ENCODE results near the gene WWC2.

WWC2 gene

GRCh38 chr4:183132081-183132480 is 33.0 kb downstream of the WWC2 start (continued):
- TF ChIP-seq, protein P1, sequence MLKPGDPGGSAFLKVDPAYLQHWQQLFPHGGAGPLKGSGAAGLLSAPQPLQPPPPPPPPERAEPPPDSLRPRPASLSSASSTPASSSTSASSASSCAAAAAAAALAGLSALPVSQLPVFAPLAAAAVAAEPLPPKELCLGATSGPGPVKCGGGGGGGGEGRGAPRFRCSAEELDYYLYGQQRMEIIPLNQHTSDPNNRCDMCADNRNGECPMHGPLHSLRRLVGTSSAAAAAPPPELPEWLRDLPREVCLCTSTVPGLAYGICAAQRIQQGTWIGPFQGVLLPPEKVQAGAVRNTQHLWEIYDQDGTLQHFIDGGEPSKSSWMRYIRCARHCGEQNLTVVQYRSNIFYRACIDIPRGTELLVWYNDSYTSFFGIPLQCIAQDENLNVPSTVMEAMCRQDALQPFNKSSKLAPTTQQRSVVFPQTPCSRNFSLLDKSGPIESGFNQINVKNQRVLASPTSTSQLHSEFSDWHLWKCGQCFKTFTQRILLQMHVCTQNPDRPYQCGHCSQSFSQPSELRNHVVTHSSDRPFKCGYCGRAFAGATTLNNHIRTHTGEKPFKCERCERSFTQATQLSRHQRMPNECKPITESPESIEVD (tag by site-specific recombination; IDR thresholded peaks at IDR 0.05) = no peak
- TF ChIP-seq ZNF140 (tag by site-specific recombination; IDR thresholded peaks at IDR 0.05) = no peak
- TF ChIP-seq, protein P2, sequence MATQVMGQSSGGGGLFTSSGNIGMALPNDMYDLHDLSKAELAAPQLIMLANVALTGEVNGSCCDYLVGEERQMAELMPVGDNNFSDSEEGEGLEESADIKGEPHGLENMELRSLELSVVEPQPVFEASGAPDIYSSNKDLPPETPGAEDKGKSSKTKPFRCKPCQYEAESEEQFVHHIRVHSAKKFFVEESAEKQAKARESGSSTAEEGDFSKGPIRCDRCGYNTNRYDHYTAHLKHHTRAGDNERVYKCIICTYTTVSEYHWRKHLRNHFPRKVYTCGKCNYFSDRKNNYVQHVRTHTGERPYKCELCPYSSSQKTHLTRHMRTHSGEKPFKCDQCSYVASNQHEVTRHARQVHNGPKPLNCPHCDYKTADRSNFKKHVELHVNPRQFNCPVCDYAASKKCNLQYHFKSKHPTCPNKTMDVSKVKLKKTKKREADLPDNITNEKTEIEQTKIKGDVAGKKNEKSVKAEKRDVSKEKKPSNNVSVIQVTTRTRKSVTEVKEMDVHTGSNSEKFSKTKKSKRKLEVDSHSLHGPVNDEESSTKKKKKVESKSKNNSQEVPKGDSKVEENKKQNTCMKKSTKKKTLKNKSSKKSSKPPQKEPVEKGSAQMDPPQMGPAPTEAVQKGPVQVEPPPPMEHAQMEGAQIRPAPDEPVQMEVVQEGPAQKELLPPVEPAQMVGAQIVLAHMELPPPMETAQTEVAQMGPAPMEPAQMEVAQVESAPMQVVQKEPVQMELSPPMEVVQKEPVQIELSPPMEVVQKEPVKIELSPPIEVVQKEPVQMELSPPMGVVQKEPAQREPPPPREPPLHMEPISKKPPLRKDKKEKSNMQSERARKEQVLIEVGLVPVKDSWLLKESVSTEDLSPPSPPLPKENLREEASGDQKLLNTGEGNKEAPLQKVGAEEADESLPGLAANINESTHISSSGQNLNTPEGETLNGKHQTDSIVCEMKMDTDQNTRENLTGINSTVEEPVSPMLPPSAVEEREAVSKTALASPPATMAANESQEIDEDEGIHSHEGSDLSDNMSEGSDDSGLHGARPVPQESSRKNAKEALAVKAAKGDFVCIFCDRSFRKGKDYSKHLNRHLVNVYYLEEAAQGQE (tag by site-specific recombination; IDR thresholded peaks at IDR 0.05) = no peak

DNA sequence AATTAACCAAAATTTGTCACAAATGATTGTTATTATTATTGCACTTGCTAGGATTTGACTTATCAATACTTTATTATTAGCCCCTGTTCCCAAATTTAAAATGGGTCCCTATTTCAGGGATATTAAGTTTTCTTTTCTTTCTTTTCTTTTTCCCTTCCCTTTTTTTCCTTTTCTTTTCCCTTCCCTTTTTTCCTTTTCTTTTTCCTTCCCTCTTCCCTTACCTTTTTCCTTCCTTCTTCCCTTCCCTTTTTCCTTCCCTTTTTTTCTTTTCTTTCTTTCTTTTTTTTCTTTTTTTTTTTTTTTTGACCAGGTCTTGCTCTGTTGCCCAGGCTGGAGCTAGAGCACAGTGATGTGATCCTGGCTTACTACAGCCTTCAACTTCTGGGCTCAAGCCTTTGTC is 33.8 kb downstream of the WWC2 start:
- H3K9me3 ChIP-seq (ENCODE audit: control insufficient read depth, insufficient read depth, low read depth, low read length) = no peaks in the 10 kb centered on the region
- no peak overlapping the region for H3K27ac ChIP-seq (ENCODE audit: extremely low read depth, low read depth, low read length)
- TF ChIP-seq ZNF658 (tag by site-specific recombination; IDR thresholded peaks at IDR 0.05) = no peak
- no peak for TF ChIP-seq ZNF626 (tag by site-specific recombination; IDR thresholded peaks at IDR 0.05)
- no peak for TF ChIP-seq HOXC10 (CRISPR knock-in tag; IDR thresholded peaks at IDR 0.05)
- no peak for TF ChIP-seq GLI2 (tag by site-specific recombination; IDR thresholded peaks at IDR 0.05; ENCODE audit: borderline replicate concordance, low read depth)
- TF ChIP-seq ZNF843 (tag by site-specific recombination; IDR thresholded peaks at IDR 0.05) = no peak
- no peak for TF ChIP-seq HOXD13 (CRISPR knock-in tag; IDR thresholded peaks at IDR 0.05; ENCODE audit: borderline replicate concordance)
- TF ChIP-seq ZNF596 (tag by site-specific recombination; IDR thresholded peaks at IDR 0.05) = no peak
- TF ChIP-seq KLF10 (tag by site-specific recombination; IDR thresholded peaks at IDR 0.05) = no peak
- no peak for TF ChIP-seq ZNF654 (tag by site-specific recombination; IDR thresholded peaks at IDR 0.05; ENCODE audit: low read depth)
- no peak for TF ChIP-seq ZNF280C (tag by site-specific recombination; IDR thresholded peaks at IDR 0.05)
- no peak for TF ChIP-seq KLF16 (tag by site-specific recombination; IDR thresholded peaks at IDR 0.05)
- TF ChIP-seq, protein P3, sequence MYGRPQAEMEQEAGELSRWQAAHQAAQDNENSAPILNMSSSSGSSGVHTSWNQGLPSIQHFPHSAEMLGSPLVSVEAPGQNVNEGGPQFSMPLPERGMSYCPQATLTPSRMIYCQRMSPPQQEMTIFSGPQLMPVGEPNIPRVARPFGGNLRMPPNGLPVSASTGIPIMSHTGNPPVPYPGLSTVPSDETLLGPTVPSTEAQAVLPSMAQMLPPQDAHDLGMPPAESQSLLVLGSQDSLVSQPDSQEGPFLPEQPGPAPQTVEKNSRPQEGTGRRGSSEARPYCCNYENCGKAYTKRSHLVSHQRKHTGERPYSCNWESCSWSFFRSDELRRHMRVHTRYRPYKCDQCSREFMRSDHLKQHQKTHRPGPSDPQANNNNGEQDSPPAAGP (tag by site-specific recombination; IDR thresholded peaks at IDR 0.05) = no peak
- ChIA-PET POLR2A (no interaction called here), CTCF (no interaction called here)
- H3K36me3 ChIP-seq (ENCODE audit: control insufficient read depth in 2 of 2, insufficient read depth in 1 of 2, low read length in 2 of 2) = no peaks in the 10 kb centered on the region
- H3K4me3 ChIP-seq (ENCODE audit: low read depth, low read length) = no peak overlapping the region
- peaks cover 6% of the 10 kb centered on the region for H3K4me1 ChIP-seq (ENCODE audit: control insufficient read depth, insufficient read depth, low read length)

- Histone ChIP-seq H3K4me3 (ENCODE audit: low read depth, low read length) (no peak overlapping the region), H3K9me3 (ENCODE audit: control insufficient read depth, insufficient read depth, low read depth, low read length) (no peaks in the 10 kb centered on the region), H3K4me1 (ENCODE audit: control insufficient read depth, insufficient read depth, low read length) (peaks cover 3% of the 10 kb centered on the region; the same call in 1 of the 2 replicates), H3K27ac (ENCODE audit: extremely low read depth, low read depth, low read length) (no peak overlapping the region), H3K36me3 (ENCODE audit: control insufficient read depth in 2 of 2, insufficient read depth in 1 of 2, low read length in 2 of 2) (no peaks in the 10 kb centered on the region)
- TF ChIP-seq ELK4 (IDR thresholded peaks at IDR 0.05; ENCODE audit: borderline replicate concordance, low read depth, low read length) = no peak
- CTCF ChIA-PET = interaction anchor here (0.6 to 1.3 kb wide), 4 partner anchors 58 to 409 kb away, joined by 3 read pairs; no protein-coding TSS in a partner anchor
- POLR2A ChIA-PET = no interaction called here
Measured at GRCh38 chr4:183136855-183137254, 37.8 kb downstream of the WWC2 start.
